ENCODE data around the gene AGPAT4.

The AGPAT4 gene

GRCh38 chr6:161137320-161137719 lies 136.5 kb downstream of the AGPAT4 start:
- TF ChIP-seq CTCF (conservative IDR thresholded peaks at IDR 0.05; ENCODE audit: low read length) = no peak
- no peak overlapping the region for H3K4me3 ChIP-seq (ENCODE audit: low read length)
- DNase-seq (ENCODE audit: low read depth) = no peak

DNA sequence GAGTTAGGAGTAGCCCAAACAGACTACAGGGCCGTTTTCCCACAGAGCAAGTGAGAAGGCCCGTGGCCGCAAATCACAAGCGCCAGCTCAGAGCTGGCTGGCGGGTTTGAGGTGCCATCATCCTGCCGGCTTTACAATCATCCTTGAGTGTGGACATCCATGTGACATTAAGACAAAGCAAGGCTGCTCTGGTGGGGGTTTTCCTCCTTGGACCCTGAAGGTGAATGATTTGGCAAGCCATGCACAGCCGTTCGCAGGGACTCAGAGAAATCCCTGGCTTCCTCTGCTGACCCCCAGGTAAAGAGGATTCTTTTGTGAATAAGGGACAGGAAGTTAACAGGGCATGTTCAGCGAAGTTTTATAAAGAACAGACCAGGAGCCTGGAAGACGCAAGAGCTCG lies 137.2 kb downstream of the AGPAT4 start:
- TF ChIP-seq CTCF (conservative IDR thresholded peaks at IDR 0.05; ENCODE audit: low read length) = no peak
- no peak for DNase-seq (ENCODE audit: low read depth)
- no peak overlapping the region for H3K4me3 ChIP-seq (ENCODE audit: low read length)

- DNase-seq (ENCODE audit: low read depth) = no peak
- TF ChIP-seq CTCF (conservative IDR thresholded peaks at IDR 0.05; ENCODE audit: low read length) = no peak
- H3K4me3 ChIP-seq (ENCODE audit: low read length) = no peak overlapping the region
Measured at GRCh38 chr6:161135695-161136591, 137.9 kb downstream of the AGPAT4 start.

DNA sequence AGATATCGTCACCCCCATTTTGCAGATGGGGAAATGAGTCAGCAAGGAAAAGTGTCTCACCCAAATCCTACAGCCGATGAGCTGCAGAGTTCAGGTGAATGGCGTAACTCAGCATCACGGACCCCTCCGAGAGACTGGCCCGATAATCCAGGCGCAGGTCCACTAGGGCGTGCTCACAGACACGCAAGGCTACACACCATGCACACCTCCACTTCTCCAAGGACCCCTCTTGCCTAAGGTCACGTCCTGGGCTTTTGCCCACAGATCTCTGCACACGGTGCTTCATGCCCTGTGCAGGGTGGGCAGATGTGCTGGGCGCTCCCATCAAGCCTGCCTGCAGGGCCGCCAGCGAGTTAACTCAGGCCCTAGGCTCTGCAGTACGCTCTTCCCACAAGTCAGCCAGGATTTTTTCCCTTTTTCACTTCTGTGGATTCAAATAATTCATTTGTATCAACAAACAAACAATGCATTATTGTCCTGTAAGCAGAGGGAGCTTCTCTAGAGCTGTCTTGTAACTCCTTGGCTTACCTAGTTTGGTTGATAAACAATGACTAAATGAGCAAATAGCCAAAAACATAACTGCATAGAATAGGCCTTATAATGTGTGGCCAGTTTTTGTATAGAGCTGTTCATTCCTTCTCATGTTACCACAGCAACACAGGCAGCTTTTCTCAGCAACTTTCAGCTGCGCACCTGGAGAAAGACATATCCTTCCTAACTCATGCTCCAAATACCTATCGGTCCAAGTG lies 139.1 kb downstream of the AGPAT4 start:
- H3K4me3 ChIP-seq (ENCODE audit: low read length) = no peak overlapping the region
- no peak for DNase-seq (ENCODE audit: low read depth)
- no peak for TF ChIP-seq CTCF (conservative IDR thresholded peaks at IDR 0.05; ENCODE audit: low read length)

DNA sequence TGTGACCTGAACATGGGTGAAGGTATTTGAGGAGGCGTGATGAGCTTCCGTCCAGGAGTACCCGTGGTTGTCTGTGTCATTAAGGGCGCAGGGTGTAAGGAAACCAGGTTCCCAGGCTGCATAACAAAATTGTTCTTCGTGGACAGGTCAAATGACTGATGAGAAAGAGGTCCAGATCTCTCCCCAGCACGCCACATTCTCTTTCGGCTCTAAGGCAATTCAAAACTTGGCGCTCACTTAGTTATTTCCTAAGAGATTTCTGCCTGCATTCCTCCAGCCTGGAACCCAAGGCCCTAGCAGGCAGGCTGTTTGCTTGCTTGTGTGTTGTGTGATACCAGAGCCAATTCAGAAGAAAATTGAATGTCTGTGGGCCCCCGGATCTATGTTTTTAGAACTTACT lies 139.9 kb downstream of the AGPAT4 start:
- DNase-seq (ENCODE audit: low read depth) = no peak
- H3K4me3 ChIP-seq (ENCODE audit: low read length) = no peak overlapping the region
- TF ChIP-seq CTCF (conservative IDR thresholded peaks at IDR 0.05; ENCODE audit: low read length) = no peak

DNA sequence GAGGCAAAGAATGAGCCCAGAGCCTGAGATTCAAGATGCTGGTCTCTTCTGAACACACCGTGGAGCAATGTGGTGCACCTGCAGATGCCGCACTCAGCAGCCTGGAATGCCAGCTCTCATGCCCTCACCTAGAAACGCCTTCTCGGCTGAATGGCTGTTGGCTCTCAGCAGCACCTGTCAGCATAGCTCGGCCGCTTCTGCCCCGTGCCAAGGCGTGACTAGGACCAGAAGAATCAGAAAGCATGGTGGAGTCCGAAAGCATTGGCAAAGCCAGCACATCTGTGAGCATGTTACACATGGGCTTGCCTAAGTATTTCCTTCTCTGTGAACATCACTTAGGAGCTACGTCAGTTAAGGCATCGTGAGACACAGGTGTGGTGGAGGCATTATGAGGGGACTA lies 141.5 kb downstream of the AGPAT4 start:
- DNase-seq (ENCODE audit: low read depth) = no peak
- no peak for TF ChIP-seq CTCF (conservative IDR thresholded peaks at IDR 0.05; ENCODE audit: low read length)
- H3K4me3 ChIP-seq (ENCODE audit: low read length) = no peak overlapping the region
